Thyroid gland (tissue), 4 donors: ENCODE measurements around the gene ARL4A.

Experiments
- POLR2A ChIP-seq, 2 donors: fragments of 450-650 bp; IDR thresholded peaks; one replicate each; pipeline ENCODE4 v1.6.1; 2017; ENCODE audit warnings: antibody characterized with exemption in 2 of 2, mild to moderate bottlenecking in 2 of 2, moderate library complexity in 1 of 2
- TF ChIP-seq, protein P1 (sequence below), 6 experiments: fragments of 200-600 bp in 3 of 6; fragments of 450-650 bp in 3 of 6; sonication (generic) in 3 of 6; IDR thresholded peaks; one replicate each; pipeline ENCODE4 v1.5.1; 2016 to 2019; ENCODE audit warnings: antibody characterized with exemption in 6 of 6, mild to moderate bottlenecking in 2 of 6, inconsistent platforms in 1 of 6, moderate library complexity in 1 of 6

DNA sequence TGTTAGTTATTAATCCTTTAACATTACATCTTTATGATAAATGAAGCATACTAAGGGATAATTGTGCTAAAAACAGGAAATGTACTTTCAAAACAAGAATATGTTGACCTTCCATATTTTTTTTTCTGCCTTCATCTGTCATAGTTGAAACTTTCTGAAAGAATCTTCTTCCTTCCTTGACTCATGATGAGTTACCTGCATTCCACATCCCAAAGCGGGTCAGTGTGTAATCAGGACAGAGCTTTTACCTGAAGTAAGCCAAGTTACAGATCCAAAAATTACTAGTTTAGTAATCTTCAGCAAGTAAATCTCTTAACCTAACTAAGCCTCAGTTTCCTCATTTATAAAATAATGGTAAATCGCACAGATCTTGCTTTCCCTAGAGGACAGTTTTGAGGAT, 13.4 kb upstream of the ARL4A start:
- TF ChIP-seq, protein P1, sequence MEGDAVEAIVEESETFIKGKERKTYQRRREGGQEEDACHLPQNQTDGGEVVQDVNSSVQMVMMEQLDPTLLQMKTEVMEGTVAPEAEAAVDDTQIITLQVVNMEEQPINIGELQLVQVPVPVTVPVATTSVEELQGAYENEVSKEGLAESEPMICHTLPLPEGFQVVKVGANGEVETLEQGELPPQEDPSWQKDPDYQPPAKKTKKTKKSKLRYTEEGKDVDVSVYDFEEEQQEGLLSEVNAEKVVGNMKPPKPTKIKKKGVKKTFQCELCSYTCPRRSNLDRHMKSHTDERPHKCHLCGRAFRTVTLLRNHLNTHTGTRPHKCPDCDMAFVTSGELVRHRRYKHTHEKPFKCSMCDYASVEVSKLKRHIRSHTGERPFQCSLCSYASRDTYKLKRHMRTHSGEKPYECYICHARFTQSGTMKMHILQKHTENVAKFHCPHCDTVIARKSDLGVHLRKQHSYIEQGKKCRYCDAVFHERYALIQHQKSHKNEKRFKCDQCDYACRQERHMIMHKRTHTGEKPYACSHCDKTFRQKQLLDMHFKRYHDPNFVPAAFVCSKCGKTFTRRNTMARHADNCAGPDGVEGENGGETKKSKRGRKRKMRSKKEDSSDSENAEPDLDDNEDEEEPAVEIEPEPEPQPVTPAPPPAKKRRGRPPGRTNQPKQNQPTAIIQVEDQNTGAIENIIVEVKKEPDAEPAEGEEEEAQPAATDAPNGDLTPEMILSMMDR (IDR thresholded peaks at IDR 0.05) = no peak
- no peak for TF ChIP-seq POLR2A (IDR thresholded peaks at IDR 0.05)
